Psoas muscle (tissue), 8 donors: Measurements from ENCODE around the gene RCN1. TPM values are rescaled to one million over a fixed set of nuclear protein-coding genes. Genes with fewer than 3 reads are reported as not detected.
"Not testable (repeated sequence)": the region's sequence is repeated elsewhere in the genome, so short reads cannot be mapped to it uniquely, and the experiment has no call there.

Source experiments
- ATAC-seq, 4 donors: fragments of 200-7000 bp; cut with Tn5 transposase; one replicate each; pipeline ENCODE4 v1.9.1; 2020; ENCODE audit warnings: moderate library complexity in 3 of 4, mild to moderate bottlenecking in 2 of 4
- DNase-seq, 2 donors: peaks; one replicate each; pipeline ENCODE4 v3.0.0-alpha.2; 2020
- H3K27ac ChIP-seq: fragments of 200-600 bp; one replicate; pipeline ENCODE4 v1.8.0; 2022
- H3K27me3 ChIP-seq, 3 donors: fragments of 200-600 bp in 1 of 3; one replicate each; pipeline versions ENCODE4 v1.6.1 to v1.8.0; 2013 to 2022; ENCODE audit warnings: low read length in 2 of 3, mild to moderate bottlenecking in 2 of 3, moderate library complexity in 1 of 3; ENCODE audit not compliant: insufficient read depth in 3 of 3
- H3K36me3 ChIP-seq, 2 donors: fragments of 200-600 bp in 1 of 2; one replicate each; pipeline versions ENCODE4 v1.6.1 to v1.8.0; 2013 to 2022; ENCODE audit warnings: low read depth in 1 of 2, mild to moderate bottlenecking in 1 of 2, moderate library complexity in 1 of 2; ENCODE audit not compliant: insufficient read depth in 1 of 2
- H3K4me1 ChIP-seq: fragments of 200-600 bp; one replicate; pipeline ENCODE4 v1.8.0; 2022
- H3K4me3 ChIP-seq: fragments of 200-600 bp; one replicate; pipeline ENCODE4 v1.8.0; 2022; ENCODE audit warnings: mild to moderate bottlenecking
- H3K9me3 ChIP-seq: fragments of 200-600 bp; one replicate; pipeline ENCODE4 v1.8.0; 2022
- CTCF ChIP-seq: fragments of 200-600 bp; IDR thresholded peaks from one replicate; pipeline ENCODE4 v1.8.0; 2022; ENCODE audit warnings: antibody characterized with exemption
- WGBS, 3 donors: extraction: QIAGEN DNeasy Blood & Tissue Kit; methylation state at CpG; one replicate each; pipeline versions ENCODE4 v1.1.6 to v1.1.7; 2013; 5-methylcytosine and 5-hydroxymethylcytosine counted together
- intact Hi-C, 2 donors: fragments of 100-400 bp; cut with DNase I; formaldehyde crosslinking; loops; one replicate each; pipeline versions ENCODE4 v1.11.0 to v1.14.2; 2022
- polyA plus RNA-seq, 3 donors: library from polyadenylated mRNA; stranded (reverse); fragments of 200-250 nt; gene quantifications; one replicate each; pipeline ENCODE4 v1.2.3, GENCODE V29; 2013
- total RNA-seq, 4 donors: library from RNA; stranded (reverse); fragmentation: NEBNext Ultra II Directional in 2 of 4; extraction: Animal tissue kit (Norgen Biotek cat#: 25700) in 2 of 4; gene quantifications; one replicate each; pipeline versions ENCODE4 v1.2.1 to v1.2.4, GENCODE V29; 2021 to 2023
- donor health status: healthy with polysubstance abuse.
- donor health status: DM: no; HTN: no; CAD: no; lungs with moderate emphysema.
- donor health status: Bipolar disorder and iron deficiency.
- donor health status: healthy.
- donor health status: DM: yes; HTN: yes; CAD: no.
- donor health status: DM: no; HTN: no; CAD: no.
- donor health status: DM: no; HTN: no; CAD: no.
- donor health status: DM: yes; HTN: yes; CAD: no.

RCN1 gene
- total and polyA plus RNA-seq, 7 donors, result 17.2 to 48.1 (median 27.4) TPM

GRCh38 chr11:32099516-32099915 lies 8.6 kb downstream of the RCN1 start:
- H3K4me1 ChIP-seq, result no peaks in the 10 kb centered on the region
- intact Hi-C loops, result no loop called here
- ATAC-seq (no peak), DNase-seq (no peak)
- H3K27me3 ChIP-seq, result no peaks in the 10 kb centered on the region
- H3K27ac ChIP-seq, result no peak overlapping the region
- 68 to 80% (median 69%) methylated on average over 4 of the region's 4 CpGs for WGBS, 3 donors
- H3K9me3 ChIP-seq, result no peaks in the 10 kb centered on the region
- peaks cover 7 to 68% of the 10 kb centered on the region in 2 donors for H3K36me3 ChIP-seq
- TF ChIP-seq CTCF, result no peak
- H3K4me3 ChIP-seq, result no peak overlapping the region

GRCh38 chr11:32100495-32100894 lies 9.6 kb downstream of the RCN1 start:
- no peaks in the 10 kb centered on the region for H3K4me1 ChIP-seq
- H3K36me3 ChIP-seq, result peaks cover 7 to 68% of the 10 kb centered on the region in 2 donors
- no peaks in the 10 kb centered on the region for H3K27me3 ChIP-seq
- H3K9me3 ChIP-seq, result no peaks in the 10 kb centered on the region
- intact Hi-C loops, result no loop called here
- H3K27ac ChIP-seq, result no peak overlapping the region
- H3K4me3 ChIP-seq, result no peak overlapping the region
- WGBS, 3 donors, result 42 to 48% (median 48%) methylated on average over 5 of the region's 5 CpGs
- ATAC-seq (peak in 3 of 4 donors; percentile 30 to 57 (median 46)), DNase-seq (no peak)
- TF ChIP-seq CTCF, result no peak

GRCh38 chr11:32101791-32102190 lies 10.9 kb downstream of the RCN1 start:
- H3K9me3 ChIP-seq, result no peaks in the 10 kb centered on the region
- intact Hi-C loops, result no loop called here
- no peaks in the 10 kb centered on the region for H3K27me3 ChIP-seq
- H3K4me1 ChIP-seq, result no peaks in the 10 kb centered on the region
- H3K36me3 ChIP-seq, result peaks cover 10 to 68% of the 10 kb centered on the region in 2 donors
- DNase-seq (no peak), ATAC-seq (no peak)
- H3K27ac ChIP-seq, result no peak overlapping the region
- no peak for TF ChIP-seq CTCF
- WGBS, 3 donors, result 88 to 93% (median 93%) methylated on average over 11 of the region's 11 CpGs
- H3K4me3 ChIP-seq, result no peak overlapping the region

GRCh38 chr11:32103121-32103719 lies 12.3 kb downstream of the RCN1 start:
- H3K27ac ChIP-seq, H3K4me3 ChIP-seq, DNase-seq, intact Hi-C loops, H3K4me1 ChIP-seq, H3K9me3 ChIP-seq, H3K27me3 ChIP-seq: not testable (repeated sequence)
- 75 to 79% (median 78%) methylated on average over 10 to 11 of the region's 11 CpGs for WGBS, 3 donors
- ATAC-seq, result peak in 1 of 4 donors; percentile 41
- H3K36me3 ChIP-seq, result peaks cover 10 to 56% of the 10 kb centered on the region in 2 donors

GRCh38 chr11:32103941-32104340 lies 13.1 kb downstream of the RCN1 start:
- DNase-seq, result no peak
- H3K36me3 ChIP-seq, result peaks cover 10 to 49% of the 10 kb centered on the region in 2 donors
- no peaks in the 10 kb centered on the region for H3K4me1 ChIP-seq
- no peaks in the 10 kb centered on the region for H3K27me3 ChIP-seq
- H3K27ac ChIP-seq, result no peak overlapping the region
- H3K4me3 ChIP-seq, result no peak overlapping the region
- no peaks in the 10 kb centered on the region for H3K9me3 ChIP-seq
- intact Hi-C loops, result no loop called here
- ATAC-seq, result no peak
- TF ChIP-seq CTCF, result no peak
- 56 to 73% (median 61%) methylated on average over 5 of the region's 5 CpGs for WGBS, 3 donors
